ENCODE results near the gene CBX5.

DNA sequence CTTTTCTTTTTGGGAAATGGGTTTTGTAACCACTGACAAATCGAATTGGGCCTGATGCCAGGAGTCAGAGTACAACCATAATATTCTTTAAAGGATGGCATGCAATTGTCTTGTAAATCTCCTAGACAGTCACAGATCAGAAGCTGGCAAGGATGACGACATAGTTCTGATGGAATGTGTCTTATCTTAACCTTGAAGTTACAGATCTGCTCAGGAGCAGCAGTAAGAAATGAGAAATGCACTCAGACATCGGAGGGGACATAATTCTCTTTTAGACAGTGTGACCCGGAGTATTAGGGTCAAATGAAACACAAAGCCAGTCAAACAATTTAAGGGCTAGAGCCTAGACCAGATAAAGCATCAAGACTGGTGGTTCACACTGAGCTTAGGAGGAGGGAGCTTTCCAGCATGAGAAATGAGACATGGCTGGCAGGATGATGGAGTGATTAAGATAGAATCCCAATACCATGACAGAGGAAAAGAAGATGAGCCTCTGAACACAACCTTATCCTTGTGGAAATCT, 17.5 kb downstream of the CBX5 start:
- TF ChIP-seq, protein P1, sequence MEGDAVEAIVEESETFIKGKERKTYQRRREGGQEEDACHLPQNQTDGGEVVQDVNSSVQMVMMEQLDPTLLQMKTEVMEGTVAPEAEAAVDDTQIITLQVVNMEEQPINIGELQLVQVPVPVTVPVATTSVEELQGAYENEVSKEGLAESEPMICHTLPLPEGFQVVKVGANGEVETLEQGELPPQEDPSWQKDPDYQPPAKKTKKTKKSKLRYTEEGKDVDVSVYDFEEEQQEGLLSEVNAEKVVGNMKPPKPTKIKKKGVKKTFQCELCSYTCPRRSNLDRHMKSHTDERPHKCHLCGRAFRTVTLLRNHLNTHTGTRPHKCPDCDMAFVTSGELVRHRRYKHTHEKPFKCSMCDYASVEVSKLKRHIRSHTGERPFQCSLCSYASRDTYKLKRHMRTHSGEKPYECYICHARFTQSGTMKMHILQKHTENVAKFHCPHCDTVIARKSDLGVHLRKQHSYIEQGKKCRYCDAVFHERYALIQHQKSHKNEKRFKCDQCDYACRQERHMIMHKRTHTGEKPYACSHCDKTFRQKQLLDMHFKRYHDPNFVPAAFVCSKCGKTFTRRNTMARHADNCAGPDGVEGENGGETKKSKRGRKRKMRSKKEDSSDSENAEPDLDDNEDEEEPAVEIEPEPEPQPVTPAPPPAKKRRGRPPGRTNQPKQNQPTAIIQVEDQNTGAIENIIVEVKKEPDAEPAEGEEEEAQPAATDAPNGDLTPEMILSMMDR (IDR thresholded peaks at IDR 0.05): no peak
- no peak for TF ChIP-seq POLR2A (IDR thresholded peaks at IDR 0.05)

All from ovary (tissue), 3 donors.